ENCODE data around the gene ADARB2. TPM values are rescaled to one million over a fixed set of nuclear protein-coding genes. Genes with fewer than 3 reads are reported as not detected.
"Not testable (repeated sequence)": the region's sequence is repeated elsewhere in the genome, so short reads cannot be mapped to it uniquely, and the experiment has no call there.

Gene ADARB2
- total RNA-seq, 4 donors from 2014 or later: 1.3 to 5.4 (median 1.8) TPM

GRCh38 chr10:1434202-1434601, 303.1 kb downstream of the ADARB2 start:
- 60 to 72% methylated on average over 1 to 9 of the region's 11 CpGs for WGBS, 2 donors (ENCODE audit: low coverage in 1 of 2)

GRCh38 chr10:1432161-1432560, 305.2 kb downstream of the ADARB2 start:
- WGBS, 2 donors (ENCODE audit: low coverage in 1 of 2): 53 to 60% methylated on average over 3 of the region's 3 CpGs
- H3K4me3 ChIP-seq: no peak overlapping the region
- no peak for ATAC-seq

More at GRCh38 chr10:1434202-1434601, 303.1 kb downstream of the ADARB2 start:
- ATAC-seq: no peak
- Histone ChIP-seq H3K27ac (no peak overlapping the region), H3K4me3 (no peak overlapping the region), H3K27me3 (peaks cover 22% of the 10 kb centered on the region), H3K4me1 (no peaks in the 10 kb centered on the region), H3K36me3 (no peaks in the 10 kb centered on the region), H3K9me3 (peaks cover 0 to 26% (median 0%) of the 10 kb centered on the region in 3 donors)
- TF ChIP-seq EP300 (IDR thresholded peaks at IDR 0.05) (no peak), POLR2AphosphoS5 (IDR thresholded peaks at IDR 0.05) (no peak), POLR2A (IDR thresholded peaks at IDR 0.05) (no peak)
- TF ChIP-seq, protein P1, sequence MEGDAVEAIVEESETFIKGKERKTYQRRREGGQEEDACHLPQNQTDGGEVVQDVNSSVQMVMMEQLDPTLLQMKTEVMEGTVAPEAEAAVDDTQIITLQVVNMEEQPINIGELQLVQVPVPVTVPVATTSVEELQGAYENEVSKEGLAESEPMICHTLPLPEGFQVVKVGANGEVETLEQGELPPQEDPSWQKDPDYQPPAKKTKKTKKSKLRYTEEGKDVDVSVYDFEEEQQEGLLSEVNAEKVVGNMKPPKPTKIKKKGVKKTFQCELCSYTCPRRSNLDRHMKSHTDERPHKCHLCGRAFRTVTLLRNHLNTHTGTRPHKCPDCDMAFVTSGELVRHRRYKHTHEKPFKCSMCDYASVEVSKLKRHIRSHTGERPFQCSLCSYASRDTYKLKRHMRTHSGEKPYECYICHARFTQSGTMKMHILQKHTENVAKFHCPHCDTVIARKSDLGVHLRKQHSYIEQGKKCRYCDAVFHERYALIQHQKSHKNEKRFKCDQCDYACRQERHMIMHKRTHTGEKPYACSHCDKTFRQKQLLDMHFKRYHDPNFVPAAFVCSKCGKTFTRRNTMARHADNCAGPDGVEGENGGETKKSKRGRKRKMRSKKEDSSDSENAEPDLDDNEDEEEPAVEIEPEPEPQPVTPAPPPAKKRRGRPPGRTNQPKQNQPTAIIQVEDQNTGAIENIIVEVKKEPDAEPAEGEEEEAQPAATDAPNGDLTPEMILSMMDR (IDR thresholded peaks at IDR 0.05): no peak

DNA sequence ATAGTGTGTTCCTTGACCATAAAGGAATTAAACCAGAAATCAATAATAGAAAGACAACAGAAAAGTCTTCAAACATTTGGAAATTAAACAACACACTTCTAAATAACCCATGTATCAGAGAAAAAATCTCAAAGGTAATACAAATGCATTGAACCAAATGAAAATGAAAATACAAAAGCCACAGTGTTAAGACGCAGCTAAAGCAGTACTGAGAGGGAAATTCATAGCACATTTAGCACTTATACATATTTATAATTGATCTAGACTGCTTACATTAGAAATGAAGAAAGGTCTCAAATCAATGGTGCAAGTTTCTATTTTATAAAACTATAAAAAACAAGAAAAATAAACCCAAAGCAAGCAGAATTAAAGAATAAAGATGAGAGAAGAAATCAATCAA, 306.1 kb downstream of the ADARB2 start:
- WGBS, 2 donors (ENCODE audit: low coverage in 1 of 2): 79 to 89% methylated on average over 1 of the region's 1 CpG

More at GRCh38 chr10:1432161-1432560, 305.2 kb downstream of the ADARB2 start:
- no peaks in the 10 kb centered on the region for H3K36me3 ChIP-seq
- TF ChIP-seq POLR2A (IDR thresholded peaks at IDR 0.05): no peak
- TF ChIP-seq EP300 (IDR thresholded peaks at IDR 0.05): no peak
- TF ChIP-seq, protein P1 (IDR thresholded peaks at IDR 0.05): no peak
- H3K27me3 ChIP-seq: peaks cover 8% of the 10 kb centered on the region
- H3K4me1 ChIP-seq: no peaks in the 10 kb centered on the region
- peaks cover 0 to 29% (median 0%) of the 10 kb centered on the region in 3 donors for H3K9me3 ChIP-seq
- H3K27ac ChIP-seq: no peak overlapping the region

DNA sequence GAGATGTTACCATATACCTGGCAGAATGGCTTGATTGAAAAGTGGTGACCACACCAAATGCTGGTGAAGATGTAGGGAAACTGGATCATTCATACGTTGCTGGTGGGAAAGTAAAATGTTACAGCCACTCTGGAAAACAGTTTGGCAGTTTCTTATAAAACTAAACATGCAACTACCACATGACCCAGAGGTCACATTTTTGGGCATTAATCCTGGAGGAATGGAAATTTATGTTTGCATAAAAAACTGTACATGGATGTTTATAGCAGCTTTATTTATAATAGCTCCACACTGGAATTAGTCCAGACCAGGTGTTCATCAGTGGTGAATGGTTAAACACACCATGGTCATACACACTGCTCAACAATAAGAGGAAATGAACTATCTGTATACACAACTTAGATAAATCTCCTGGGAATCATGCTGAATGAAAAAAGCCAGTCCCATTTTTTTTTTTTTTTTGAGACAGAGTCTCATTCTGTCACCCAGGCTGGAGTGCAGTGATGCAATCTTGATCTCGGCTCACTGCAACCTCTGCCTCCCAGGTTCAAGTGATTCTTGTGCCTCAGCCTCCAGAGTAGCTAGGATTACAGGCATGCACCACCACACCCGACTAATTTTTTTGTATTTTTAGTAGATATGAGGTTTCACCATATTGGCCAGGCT, 309.7 kb downstream of the ADARB2 start:
- Histone ChIP-seq H3K9me3 (peaks cover 0 to 26% (median 0%) of the 10 kb centered on the region in 3 donors), H3K27me3 (peaks cover 12% of the 10 kb centered on the region)
- not testable (repeated sequence) for H3K36me3 ChIP-seq, H3K4me3 ChIP-seq, H3K27ac ChIP-seq, ATAC-seq, H3K4me1 ChIP-seq
- 42 to 57% methylated on average over 3 of the region's 3 CpGs for WGBS, 2 donors (ENCODE audit: low coverage in 1 of 2)

More for the DNA sequence above, 306.1 kb downstream of the ADARB2 start:
- no peaks in the 10 kb centered on the region for H3K4me1 ChIP-seq
- no peak for ATAC-seq
- H3K36me3 ChIP-seq: no peaks in the 10 kb centered on the region
- TF ChIP-seq POLR2AphosphoS5 (IDR thresholded peaks at IDR 0.05): no peak
- TF ChIP-seq, protein P1 (IDR thresholded peaks at IDR 0.05): no peak
- no peak for TF ChIP-seq POLR2A (IDR thresholded peaks at IDR 0.05)
- H3K27ac ChIP-seq: no peak overlapping the region
- peaks cover 0 to 29% (median 0%) of the 10 kb centered on the region in 3 donors for H3K9me3 ChIP-seq
- peaks cover 8% of the 10 kb centered on the region for H3K27me3 ChIP-seq
- H3K4me3 ChIP-seq: no peak overlapping the region

DNA sequence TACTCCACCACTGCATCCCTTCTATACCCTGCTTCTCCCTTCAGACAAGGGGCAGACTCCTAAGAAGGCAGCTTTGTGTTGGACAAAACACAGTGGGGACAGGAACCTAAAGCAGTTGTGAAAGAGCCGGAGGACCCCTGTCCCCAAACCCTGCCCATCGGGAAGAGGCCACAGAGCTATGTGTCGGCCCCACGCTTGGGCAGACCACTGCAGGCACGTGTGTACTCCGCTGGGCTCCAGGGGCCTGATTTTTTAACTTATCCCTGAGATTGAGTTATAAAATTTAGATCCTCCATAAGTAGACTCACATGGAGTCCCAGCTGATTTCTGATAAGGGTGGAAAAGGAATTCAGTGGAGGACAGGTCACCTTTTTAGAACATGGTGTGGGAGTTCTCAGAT, 310.5 kb downstream of the ADARB2 start:
- TF ChIP-seq, protein P1 (IDR thresholded peaks at IDR 0.05): no peak
- TF ChIP-seq EP300 (IDR thresholded peaks at IDR 0.05) (no peak), POLR2A (IDR thresholded peaks at IDR 0.05) (no peak), POLR2AphosphoS5 (IDR thresholded peaks at IDR 0.05) (no peak)
- peaks cover 18% of the 10 kb centered on the region for H3K27me3 ChIP-seq

More for the DNA sequence above, 310.5 kb downstream of the ADARB2 start:
- Histone ChIP-seq H3K9me3 (peaks cover 0 to 24% (median 0%) of the 10 kb centered on the region in 3 donors), H3K36me3 (no peaks in the 10 kb centered on the region), H3K4me1 (no peaks in the 10 kb centered on the region), H3K27ac (no peak overlapping the region), H3K4me3 (no peak overlapping the region)
- WGBS, 2 donors (ENCODE audit: low coverage in 1 of 2): 81% methylated on average over 4 of the region's 6 CpGs; no CpG with 5 or more reads in 1 of the 2 donors
- ATAC-seq: no peak
